Daoy (cell line): ENCODE results near the gene MUS81. TPM values are rescaled to one million over a fixed set of nuclear protein-coding genes. Genes with fewer than 3 reads are reported as not detected.
A peak's percentile ranks its signal among the peaks of the same experiment; 100 is the strongest.

Experiments
- DNase-seq: peaks from one replicate; pipeline ENCODE4 v3.0.0-alpha.2; 2015; ENCODE audit warnings: low read depth
- total RNA-seq: library from RNA; depleted of rRNA; stranded (reverse); fragments of >200 nt; shearing (Covaris generic); gene quantifications from 2 replicates; pipeline ENCODE4 v1.2.3, GENCODE V29; 2014

Gene MUS81
- total RNA-seq, 1 experiment from 2014 or later = 54.9 TPM

DNA sequence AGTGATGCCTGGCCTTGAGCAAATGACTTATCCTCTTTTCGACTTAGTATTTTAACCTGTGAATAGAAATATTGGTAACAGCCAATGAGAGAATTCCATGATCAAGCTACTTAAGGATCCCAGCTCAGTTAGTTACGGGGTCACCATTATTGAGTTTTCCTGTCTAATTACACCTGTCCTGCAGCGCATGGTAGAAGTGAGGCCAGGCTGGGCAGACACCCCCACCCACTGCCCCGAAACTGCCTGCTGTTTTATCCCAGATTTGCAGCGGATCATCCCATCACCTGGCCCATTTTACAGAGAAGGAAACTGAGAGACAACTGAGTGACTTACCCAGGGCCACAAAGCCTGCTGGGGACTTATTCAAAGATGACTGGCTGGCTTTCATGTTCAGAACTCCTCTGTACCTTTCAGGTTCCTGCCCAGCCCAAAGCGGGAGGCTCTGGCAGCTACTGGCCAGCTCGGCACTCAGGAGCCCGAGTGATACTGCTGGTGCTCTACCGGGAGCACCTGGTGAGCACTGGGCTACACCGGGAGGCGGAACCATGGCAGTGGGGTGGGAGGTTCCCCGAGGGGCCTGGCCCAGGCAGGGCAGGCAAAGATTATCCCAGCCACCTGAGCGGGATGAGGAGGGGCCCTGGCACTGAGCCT lies 1.4 kb downstream of the MUS81 start:
- no peak for DNase-seq

DNA sequence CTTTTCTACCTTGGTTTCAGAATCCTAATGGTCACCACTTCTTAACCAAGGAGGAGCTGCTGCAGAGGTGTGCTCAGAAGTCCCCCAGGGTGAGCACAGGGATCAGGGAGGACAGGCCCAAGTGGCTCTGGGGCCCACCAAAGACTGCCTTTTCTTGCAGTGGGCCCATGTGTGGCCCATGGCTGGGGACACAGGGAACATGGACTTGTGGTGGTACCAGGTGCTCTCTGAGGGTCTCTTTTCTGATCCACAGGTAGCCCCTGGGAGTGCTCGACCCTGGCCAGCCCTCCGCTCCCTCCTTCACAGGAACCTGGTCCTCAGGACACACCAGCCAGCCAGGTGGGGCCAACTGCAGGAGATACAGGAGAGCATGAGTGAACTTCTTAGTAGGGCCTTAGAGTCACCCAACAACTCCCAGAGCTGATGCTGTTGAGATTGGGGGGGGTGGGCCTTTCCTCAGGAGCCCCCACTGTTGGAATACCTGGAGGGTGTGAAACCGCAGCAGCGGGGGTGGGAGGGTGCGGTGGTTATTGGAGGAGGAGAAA lies 2.0 kb downstream of the MUS81 start:
- no peak for DNase-seq

- peak; percentile 2 for DNase-seq
These were observed 3.0 kb downstream of the MUS81 start for GRCh38 chr11:65862941-65863888.

GRCh38 chr11:65863889-65864705 lies 3.9 kb downstream of the MUS81 start:
- peak; percentile 1 for DNase-seq

GRCh38 chr11:65864706-65865471 lies 4.7 kb downstream of the MUS81 start:
- DNase-seq = no peak

DNA sequence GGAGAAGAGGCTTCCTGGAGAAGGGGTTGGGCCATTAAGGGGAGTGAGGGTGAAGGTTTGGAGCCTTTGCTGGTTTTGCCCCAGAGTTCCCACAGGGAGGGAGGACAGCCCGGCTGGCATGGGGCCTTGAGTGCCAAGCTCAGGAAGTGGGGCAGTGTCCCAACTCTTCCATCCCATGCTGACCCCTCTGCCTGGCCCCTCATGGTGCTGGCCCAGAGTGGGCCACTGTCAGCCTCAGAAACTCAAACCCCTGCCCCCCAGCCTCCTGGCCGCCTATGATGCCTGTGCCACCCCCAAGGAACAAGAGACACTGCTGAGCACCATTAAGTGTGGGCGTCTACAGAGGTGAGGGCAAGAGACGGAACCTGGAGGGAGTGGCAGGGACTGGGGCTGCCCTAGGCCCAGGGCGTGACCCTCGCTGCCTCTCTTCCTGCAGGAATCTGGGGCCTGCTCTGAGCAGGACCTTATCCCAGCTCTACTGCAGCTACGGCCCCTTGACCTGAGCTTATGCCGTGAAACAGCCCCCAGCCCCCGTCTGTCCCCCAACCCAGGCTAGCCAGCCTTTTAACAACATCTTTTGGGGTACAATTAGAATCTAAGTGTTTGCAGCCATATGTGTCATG lies 5.4 kb downstream of the MUS81 start:
- DNase-seq = no peak

DNA sequence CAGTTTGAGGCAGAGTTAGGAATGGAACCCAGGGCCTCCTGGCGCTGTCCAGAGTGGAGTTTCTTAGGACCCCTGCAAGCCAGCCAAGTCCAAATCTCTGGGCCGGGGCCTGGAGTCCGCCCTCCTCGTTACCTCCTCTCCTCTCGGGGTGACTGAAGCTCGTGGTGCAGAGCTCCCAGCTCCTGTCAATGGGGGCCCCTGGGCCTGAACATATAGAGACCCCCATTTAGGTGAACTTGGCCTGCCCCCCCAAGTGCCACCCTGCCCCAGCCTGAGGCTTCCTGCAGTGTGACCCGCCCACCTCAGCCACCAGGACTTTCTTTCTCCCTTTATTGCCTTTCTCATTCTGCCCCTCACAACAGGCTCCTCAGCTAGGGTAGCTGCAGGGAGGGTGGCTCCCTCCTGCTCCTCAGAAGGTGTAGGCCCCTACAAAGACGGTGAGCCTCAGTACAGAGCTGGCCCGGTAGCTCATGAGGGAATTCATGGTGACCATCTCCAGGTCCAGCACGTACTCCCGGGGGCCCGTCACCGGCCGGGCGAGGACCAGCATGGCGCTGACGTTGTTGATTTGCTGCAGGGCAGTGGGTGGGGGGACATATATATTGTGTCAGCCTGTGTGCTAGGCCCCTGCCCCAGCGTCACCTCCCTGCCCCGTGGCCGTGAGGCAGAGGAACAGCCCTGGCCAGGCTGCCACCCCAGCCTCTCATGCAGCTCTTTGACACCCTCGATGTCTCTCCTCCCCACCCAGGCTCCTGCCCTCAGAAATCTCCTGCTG lies 6.5 kb downstream of the MUS81 start:
- no peak for DNase-seq

GRCh38 chr11:65867284-65868071 lies 7.2 kb downstream of the MUS81 start:
- DNase-seq = no peak

DNA sequence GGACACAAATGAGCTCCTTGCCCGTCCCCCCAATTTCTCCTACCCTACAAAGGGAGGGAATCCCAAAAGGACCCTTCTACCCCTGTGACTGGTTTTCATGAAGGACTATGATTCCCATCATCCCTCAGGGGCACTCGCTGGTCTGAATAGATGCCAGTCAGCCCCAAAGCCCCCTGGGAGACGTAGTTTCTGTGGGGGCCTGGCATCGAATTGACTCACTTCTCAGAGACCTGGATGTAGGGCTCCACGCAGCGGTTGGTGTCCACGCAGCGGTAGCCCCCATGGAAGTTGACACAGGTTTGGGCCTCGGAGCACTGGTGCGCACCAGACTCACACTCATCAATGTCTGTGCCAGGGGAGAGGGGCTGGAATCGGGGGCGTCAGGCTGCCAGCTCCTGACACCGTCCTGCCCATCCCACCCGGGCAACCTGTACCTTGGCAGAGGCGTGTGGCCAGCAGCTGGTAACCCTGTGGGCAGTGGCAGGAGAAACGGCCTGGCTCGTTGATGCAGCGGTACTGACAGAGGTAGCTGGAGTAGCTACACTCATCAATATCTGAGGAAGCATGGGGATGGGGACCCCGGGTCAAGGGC lies 7.9 kb downstream of the MUS81 start:
- no peak for DNase-seq

- DNase-seq = no peak
These were observed 8.7 kb downstream of the MUS81 start for GRCh38 chr11:65868907-65869306.

DNA sequence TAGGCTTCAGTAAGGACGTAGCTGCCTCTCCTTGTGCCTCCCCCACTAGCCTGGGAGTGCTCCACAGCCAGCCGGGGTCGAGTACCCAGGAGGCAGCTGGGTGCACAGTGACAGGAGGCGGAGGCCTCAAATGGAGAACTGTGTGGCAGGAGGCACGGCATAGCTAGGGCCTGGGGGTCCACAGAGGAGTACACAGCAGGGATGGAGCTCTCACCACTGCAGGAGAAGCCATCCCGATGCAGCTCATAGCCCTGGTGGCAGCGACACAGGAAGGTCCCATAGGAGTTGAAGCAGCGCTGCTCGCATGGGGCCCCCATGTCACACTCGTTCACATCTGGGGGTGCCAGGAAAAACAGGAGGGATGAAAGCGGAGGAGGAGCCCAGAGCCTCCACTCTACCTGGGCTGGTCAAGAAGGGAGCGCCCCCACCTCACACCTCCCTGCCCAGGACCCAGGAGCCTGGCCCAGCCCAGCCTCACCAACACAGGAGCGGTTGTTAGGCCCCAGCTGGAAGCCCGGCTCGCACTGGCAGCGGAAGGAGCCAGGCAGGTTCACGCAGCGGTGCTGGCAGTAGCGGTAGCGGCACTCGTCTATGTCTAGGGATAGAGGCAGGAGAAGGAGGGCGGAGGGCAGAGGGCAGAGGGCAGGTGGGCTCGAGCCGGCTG lies 9.5 kb downstream of the MUS81 start:
- DNase-seq = no peak

- DNase-seq = no peak
These were observed 10.1 kb downstream of the MUS81 start for GRCh38 chr11:65870307-65870658.

DNA sequence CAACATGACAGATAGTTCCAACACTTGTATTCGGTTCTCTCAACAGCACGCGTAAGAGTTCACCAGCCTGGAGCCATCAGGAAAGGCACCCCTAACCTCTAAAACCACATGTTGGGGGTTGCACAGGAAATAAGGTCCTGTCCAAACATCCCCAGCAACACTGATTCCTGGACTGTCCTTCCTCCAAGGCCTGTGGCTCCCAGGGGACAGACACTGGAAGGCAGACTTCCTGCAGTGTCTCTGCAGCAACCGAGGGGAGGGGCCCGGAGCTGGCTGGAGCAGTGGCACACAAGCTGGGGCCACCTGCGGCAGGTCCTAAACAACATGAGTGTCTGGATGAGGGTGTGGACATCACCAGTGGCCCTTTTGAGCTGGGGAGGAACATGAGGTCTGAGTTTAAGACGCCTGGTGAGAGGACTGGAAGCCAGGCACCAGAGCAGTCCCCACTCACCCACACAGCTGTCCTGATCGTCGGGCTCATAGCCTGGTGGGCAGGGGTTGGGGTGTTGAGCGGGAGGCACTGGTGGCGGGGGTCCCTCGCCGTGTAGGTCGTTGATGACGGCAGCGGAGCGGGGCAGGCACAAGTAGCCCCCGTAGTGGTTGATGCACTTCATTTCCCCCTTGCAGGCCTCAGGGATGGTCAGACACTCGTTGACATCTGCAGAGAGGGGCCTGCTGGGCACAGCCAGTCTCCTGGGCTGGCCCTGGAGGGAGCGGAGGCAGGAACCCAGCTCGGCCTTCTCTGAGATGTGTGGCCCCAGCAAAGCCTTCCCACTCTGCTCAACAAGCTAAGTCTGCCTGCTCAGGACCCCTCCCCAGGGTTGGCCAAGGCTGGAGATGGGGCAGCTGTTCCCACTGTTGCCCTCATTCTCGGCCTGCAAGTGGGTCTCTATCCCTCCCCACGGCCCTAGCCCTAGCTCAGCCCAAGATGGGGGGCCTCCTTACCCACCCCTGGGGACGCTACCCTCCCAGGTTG lies 10.8 kb downstream of the MUS81 start:
- no peak for DNase-seq

GRCh38 chr11:65871811-65872548 lies 11.7 kb downstream of the MUS81 start:
- DNase-seq = no peak

DNA sequence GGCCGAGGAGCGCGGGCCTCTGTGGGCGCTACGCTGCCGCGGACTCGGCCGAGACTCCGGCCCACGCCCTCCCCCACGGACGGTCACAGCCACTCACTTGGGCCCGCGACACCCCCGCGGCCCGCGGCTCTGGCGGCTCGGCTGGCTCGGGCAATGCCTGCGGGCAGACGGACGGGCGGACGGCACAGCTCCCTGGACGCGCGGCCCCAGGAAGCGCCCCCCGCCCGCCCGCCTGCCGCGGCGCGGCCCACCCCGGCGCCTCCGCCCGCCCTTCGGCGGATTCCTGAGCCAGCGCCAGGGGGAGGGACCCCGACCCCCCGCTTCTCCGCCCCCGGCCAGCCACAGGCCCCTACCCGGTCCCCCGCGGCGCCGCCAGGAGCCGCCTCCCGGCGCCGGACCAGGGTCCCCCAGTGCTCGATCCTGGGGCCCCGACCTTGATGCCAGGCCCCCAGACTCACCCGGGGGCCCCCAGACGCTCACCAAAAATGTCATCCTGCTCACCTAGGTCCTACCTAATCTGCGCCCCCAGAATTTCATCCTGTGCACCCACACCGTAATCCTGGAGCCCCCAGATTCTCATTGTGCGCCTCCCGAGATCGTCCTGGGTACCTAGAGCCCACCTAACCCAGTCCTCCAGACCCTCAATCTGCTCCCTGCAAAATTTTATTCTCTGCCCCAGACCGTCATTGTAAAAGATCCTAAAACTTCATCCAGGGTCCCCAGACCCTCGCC lies 12.5 kb downstream of the MUS81 start, which contains the start of gene EFEMP2:
Gene EFEMP2, minus strand, starts transcription at position 215 of the 732 bp plus-strand sequence. CDS start 446 bp downstream, outside the sequence.
- DNase-seq = peak; percentile 47
